ENCODE measurements around the gene PLBD1.

PLBD1 gene

GRCh38 chr12:14570231-14570630 is 2.5 kb upstream of the PLBD1 start:
- no peak for DNase-seq (ENCODE audit: low spot score)

- DNase-seq (ENCODE audit: low spot score), result no peak
Observed at GRCh38 chr12:14564336-14564959, 3.2 kb downstream of the PLBD1 start.

- no peak for DNase-seq (ENCODE audit: low spot score)
Observed at GRCh38 chr12:14563046-14563445, 4.6 kb downstream of the PLBD1 start.

GRCh38 chr12:14562279-14562678 is 5.4 kb downstream of the PLBD1 start:
- no peak for DNase-seq (ENCODE audit: low spot score)

- no peak for DNase-seq (ENCODE audit: low spot score)
Observed at GRCh38 chr12:14561677-14562238, 5.9 kb downstream of the PLBD1 start.

GRCh38 chr12:14560904-14561574 is 6.6 kb downstream of the PLBD1 start:
- DNase-seq (ENCODE audit: low spot score), result no peak

GRCh38 chr12:14558473-14558959 is 9.2 kb downstream of the PLBD1 start:
- DNase-seq (ENCODE audit: low spot score), result no peak

GRCh38 chr12:14557966-14558365 is 9.7 kb downstream of the PLBD1 start:
- DNase-seq (ENCODE audit: low spot score), result no peak

GRCh38 chr12:14554281-14555007 is 13.2 kb downstream of the PLBD1 start:
- DNase-seq (ENCODE audit: low spot score), result no peak

- DNase-seq (ENCODE audit: low spot score), result no peak
Observed at GRCh38 chr12:14548609-14549008, 19.1 kb downstream of the PLBD1 start.

- DNase-seq (ENCODE audit: low spot score), result no peak
Observed at GRCh38 chr12:14547571-14547970, 20.1 kb downstream of the PLBD1 start.

GRCh38 chr12:14545144-14546124 is 22.2 kb downstream of the PLBD1 start:
- DNase-seq (ENCODE audit: low spot score), result no peak

- no peak for DNase-seq (ENCODE audit: low spot score)
Observed at GRCh38 chr12:14540801-14541462, 26.8 kb downstream of the PLBD1 start.

GRCh38 chr12:14537088-14537487 is 30.6 kb downstream of the PLBD1 start:
- no peak for DNase-seq (ENCODE audit: low spot score)

GRCh38 chr12:14532152-14532551 is 35.5 kb downstream of the PLBD1 start:
- DNase-seq (ENCODE audit: low spot score), result no peak

GRCh38 chr12:14525964-14526363 is 41.7 kb downstream of the PLBD1 start:
- no peak for DNase-seq (ENCODE audit: low spot score)

- no peak for DNase-seq (ENCODE audit: low spot score)
Observed at GRCh38 chr12:14521822-14522221, 45.9 kb downstream of the PLBD1 start.

GRCh38 chr12:14514946-14515345 is 52.7 kb downstream of the PLBD1 start:
- DNase-seq (ENCODE audit: low spot score), result no peak

- DNase-seq (ENCODE audit: low spot score), result peak; percentile 12
Observed at GRCh38 chr12:14514154-14514842, 53.4 kb downstream of the PLBD1 start.

GRCh38 chr12:14510574-14510973 is 57.1 kb downstream of the PLBD1 start:
- DNase-seq (ENCODE audit: low spot score), result no peak
